HepG2 (cell line): ENCODE data around the gene PKD2L1. TPM values are rescaled to one million over a fixed set of nuclear protein-coding genes. Genes with fewer than 3 reads are reported as not detected.
A peak's percentile ranks its signal among the peaks of the same experiment; 100 is the strongest.

Source experiments
- CHD4 ChIP-seq: fragments of 200-600 bp; sonication (generic); IDR thresholded peaks from 2 replicates; pipeline ENCODE4 v1.7.0; 2017; ENCODE audit warnings: mild to moderate bottlenecking, low read length, borderline replicate concordance
- EED ChIP-seq: sonication (generic); formaldehyde crosslinking; IDR thresholded peaks from 2 replicates; pipeline ENCODE4 v1.5.0; 2020; ENCODE audit warnings: mild to moderate bottlenecking, missing genetic modification reagents
- FOXK2 ChIP-seq: fragments of 450-650 bp; IDR thresholded peaks from 2 replicates; pipeline ENCODE4 v1.6.1; 2016
- HMGA1 ChIP-seq: sonication (generic); formaldehyde crosslinking; conservative IDR thresholded peaks from 2 replicates; pipeline ENCODE4 v1.4.0; 2020; ENCODE audit warnings: missing genetic modification reagents
- HNRNPH1 ChIP-seq: fragments of 200-400 bp; formaldehyde crosslinking; optimal IDR thresholded peaks from 2 replicates; pipeline ENCODE3; 2017; ENCODE audit warnings: mild to moderate bottlenecking, low read depth, low read length
- JUND ChIP-seq: sonication (generic); formaldehyde crosslinking; IDR thresholded peaks from 2 replicates; pipeline ENCODE4 v1.8.0; 2022; ENCODE audit warnings: mild to moderate bottlenecking, missing genetic modification reagents
- NFRKB ChIP-seq: fragments of 450-650 bp; IDR thresholded peaks from 2 replicates; pipeline ENCODE4 v1.6.1; 2017
- PHB2 ChIP-seq: fragments of 450-650 bp; IDR thresholded peaks from 2 replicates; pipeline ENCODE4 v1.6.1; 2018; ENCODE audit not compliant: partially characterized antibody
- PHF8 ChIP-seq: sonication (generic); formaldehyde crosslinking; IDR thresholded peaks from 2 replicates; pipeline ENCODE4 v1.5.0; 2020; ENCODE audit warnings: missing genetic modification reagents
- RAD21 ChIP-seq: fragments of 450-650 bp; formaldehyde crosslinking; IDR thresholded peaks from 2 replicates; pipeline ENCODE4 v1.5.0; 2020; ENCODE audit warnings: mild to moderate bottlenecking
- RBAK ChIP-seq: sonication (generic); formaldehyde crosslinking; IDR thresholded peaks from 2 replicates; pipeline ENCODE4 v1.5.1; 2020; ENCODE audit warnings: mild to moderate bottlenecking, missing genetic modification reagents
- RFX3 ChIP-seq: IDR thresholded peaks from 2 replicates; pipeline ENCODE4 v1.6.1; 2016; ENCODE audit warnings: missing biosample characterization, missing genetic modification reagents
- WIZ ChIP-seq: sonication (generic); formaldehyde crosslinking; IDR thresholded peaks from 2 replicates; pipeline ENCODE4 v1.5.1; 2020; ENCODE audit warnings: mild to moderate bottlenecking, missing genetic modification reagents
- ZBTB21 ChIP-seq: sonication (generic); formaldehyde crosslinking; IDR thresholded peaks from 2 replicates; pipeline ENCODE4 v1.4.0; 2020; ENCODE audit warnings: missing genetic modification reagents
- ZBTB39 ChIP-seq: sonication (generic); formaldehyde crosslinking; IDR thresholded peaks from 2 replicates; pipeline ENCODE4 v1.5.0; 2020; ENCODE audit warnings: missing genetic modification reagents
- ZKSCAN5 ChIP-seq: sonication (generic); formaldehyde crosslinking; IDR thresholded peaks from 2 replicates; pipeline ENCODE4 v1.5.1; 2020; ENCODE audit warnings: mild to moderate bottlenecking, missing genetic modification reagents
- ZNF121 ChIP-seq: sonication (generic); formaldehyde crosslinking; IDR thresholded peaks from 2 replicates; pipeline ENCODE4 v1.5.0; 2020; ENCODE audit warnings: mild to moderate bottlenecking, missing genetic modification reagents
- ZNF18 ChIP-seq: sonication (generic); formaldehyde crosslinking; IDR thresholded peaks from 2 replicates; pipeline ENCODE4 v1.8.0; 2022; ENCODE audit warnings: mild to moderate bottlenecking, missing genetic modification reagents; ENCODE audit not compliant: insufficient replicate concordance
- ZNF207 ChIP-seq: fragments of 450-650 bp; IDR thresholded peaks from 2 replicates; pipeline ENCODE4 v1.6.1; 2016; ENCODE audit warnings: antibody characterized with exemption, borderline replicate concordance
- ZNF253 ChIP-seq: sonication (generic); formaldehyde crosslinking; IDR thresholded peaks from 2 replicates; pipeline ENCODE4 v1.8.0; 2022; ENCODE audit warnings: mild to moderate bottlenecking, missing genetic modification reagents, borderline replicate concordance
- ZNF431 ChIP-seq: sonication (generic); formaldehyde crosslinking; IDR thresholded peaks from 2 replicates; pipeline ENCODE4 v1.9.0; 2022; ENCODE audit warnings: missing genetic modification reagents, low read depth, mild to moderate bottlenecking, borderline replicate concordance
- ZNF484 ChIP-seq: sonication (generic); formaldehyde crosslinking; IDR thresholded peaks from 2 replicates; pipeline ENCODE4 v1.5.1; 2020; ENCODE audit warnings: mild to moderate bottlenecking, low read depth, missing genetic modification reagents, borderline replicate concordance
- ZNF598 ChIP-seq: sonication (generic); formaldehyde crosslinking; IDR thresholded peaks from 2 replicates; pipeline ENCODE4 v1.5.1; 2020; ENCODE audit warnings: mild to moderate bottlenecking, missing genetic modification reagents, borderline replicate concordance
- polyA plus RNA-seq, 8 experiments: library from polyadenylated mRNA; depleted of rRNA in 3 of 8; stranded (reverse) in 7 of 8; unstranded in 1 of 8; fragments of >200 nt; fragmentation: Illumina TruSeq in 4 of 8; extraction: Trizol in 4 of 8; gene quantifications; 2 replicates each; pipeline versions ENCODE4 v1.2.1 to v1.2.3, GENCODE V29; 2011 to 2016; ENCODE audit warnings: low read depth in 4 of 8, missing spikeins in 1 of 8, mixed read lengths in 1 of 8; ENCODE audit not compliant: insufficient read depth in 1 of 8
- total RNA-seq, 5 experiments: library from RNA; depleted of rRNA; stranded (reverse); fragments of >200 nt; fragmentation: Illumina TruSeq; extraction: Trizol; gene quantifications; 2 replicates each; pipeline ENCODE4 v1.2.3, GENCODE V29; 2016; ENCODE audit warnings: low read depth in 1 of 5

The PKD2L1 gene
- total and polyA plus RNA-seq, 2 of the 13 experiments (the other 11 are each of a cell fraction or from before 2014, with no cell fraction given): 0.07 to 0.15 TPM

GRCh38 chr10:100372415-100373297 lies 42.6 kb upstream of the PKD2L1 start (continued):
- TF ChIP-seq ZBTB39 (CRISPR knock-in tag) (no peak), ZNF253 (no peak), ZNF598 (0 out of 2 replicates have a peak, but pooled peaks have one; percentile 10), WIZ (CRISPR knock-in tag) (no peak), RBAK (CRISPR knock-in tag) (no peak), ZNF207 (no peak), HNRNPH1 (no peak), ZNF484 (no peak), JUND (no peak), ZBTB21 (CRISPR knock-in tag) (no peak), RAD21 (CRISPR knock-in tag) (peak; percentile 24; the same call in 1 of the 2 replicates), FOXK2 (no peak), ZNF431 (no peak; the same call in 1 of the 2 replicates), HMGA1 (CRISPR knock-in tag) (no peak), EED (CRISPR knock-in tag) (no peak), RFX3 (no peak), PHB2 (no peak), ZNF18 (CRISPR knock-in tag) (peak; percentile 44), ZKSCAN5 (CRISPR knock-in tag) (0 out of 2 replicates have a peak, but pooled peaks have one; percentile 13), PHF8 (CRISPR knock-in tag) (no peak), NFRKB (no peak), CHD4 (no peak), ZNF121 (CRISPR knock-in tag) (no peak)
